22Rv1 (cell line): ENCODE results near the gene APOL5.
"Not testable (repeated sequence)": the region's sequence is repeated elsewhere in the genome, so short reads cannot be mapped to it uniquely, and the experiment has no call there.

Source experiments
- H3K27ac ChIP-seq: fragments of 450-650 bp; 2 replicates; pipeline ENCODE4 v1.5.1; 2017
- CTCF ChIP-seq: fragments of 450-650 bp; IDR thresholded peaks from 2 replicates; pipeline ENCODE4 v1.5.1; 2017; ENCODE audit warnings: mild to moderate bottlenecking
- ZFX ChIP-seq: fragments of 450-650 bp; IDR thresholded peaks from 2 replicates; pipeline ENCODE4 v1.6.1; 2017; ENCODE audit warnings: antibody characterized with exemption, borderline replicate concordance

APOL5 gene

GRCh38 chr22:35690001-35690400 is 27.7 kb upstream of the APOL5 start:
- no peak overlapping the region for H3K27ac ChIP-seq
- TF ChIP-seq ZFX = no peak
- TF ChIP-seq CTCF = no peak

DNA sequence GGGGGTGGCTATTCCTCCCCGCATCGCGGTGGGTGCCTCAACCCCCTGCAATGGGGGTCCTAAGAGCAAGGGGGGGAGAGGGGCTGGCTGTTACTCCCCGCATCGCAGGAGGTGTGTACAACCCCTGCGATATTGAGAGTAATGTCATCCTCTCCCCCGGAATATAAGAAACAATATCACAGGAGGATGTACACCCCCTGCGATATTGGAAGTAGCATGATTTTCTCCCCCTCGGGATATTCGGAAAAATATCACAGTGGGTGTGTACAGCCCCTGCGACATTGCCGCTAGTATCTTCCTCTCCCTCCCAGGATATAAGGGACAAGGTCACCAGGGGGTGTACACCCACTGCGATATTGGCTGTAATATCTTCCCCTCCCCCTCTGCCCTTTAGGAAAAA is 22.5 kb upstream of the APOL5 start:
- no peak for TF ChIP-seq ZFX
- TF ChIP-seq CTCF = no peak
- H3K27ac ChIP-seq = no peak overlapping the region

DNA sequence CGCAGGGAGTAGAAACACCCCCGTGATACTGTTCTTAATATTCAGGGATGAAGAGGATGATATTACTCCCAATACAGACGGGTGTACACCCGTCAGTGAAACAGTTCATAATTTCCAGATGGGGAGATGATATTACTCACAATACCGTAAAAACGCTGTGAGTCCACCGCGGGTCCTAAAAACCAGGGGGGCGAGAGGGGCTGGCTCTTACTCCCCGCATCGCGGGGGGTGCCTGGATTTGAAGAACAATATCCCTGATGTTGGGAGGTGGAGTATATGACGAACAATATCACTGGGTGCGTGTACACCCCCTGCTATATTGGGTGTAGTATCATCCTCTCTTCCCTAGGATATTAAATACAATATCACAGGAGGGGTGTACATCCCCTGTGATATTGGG is 20.5 kb upstream of the APOL5 start:
- no peak for TF ChIP-seq CTCF
- no peak for TF ChIP-seq ZFX

GRCh38 chr22:35699852-35700251 is 17.8 kb upstream of the APOL5 start:
- not testable (repeated sequence) for H3K27ac ChIP-seq

More for the DNA sequence above, 20.5 kb upstream of the APOL5 start:
- no peak overlapping the region for H3K27ac ChIP-seq

DNA sequence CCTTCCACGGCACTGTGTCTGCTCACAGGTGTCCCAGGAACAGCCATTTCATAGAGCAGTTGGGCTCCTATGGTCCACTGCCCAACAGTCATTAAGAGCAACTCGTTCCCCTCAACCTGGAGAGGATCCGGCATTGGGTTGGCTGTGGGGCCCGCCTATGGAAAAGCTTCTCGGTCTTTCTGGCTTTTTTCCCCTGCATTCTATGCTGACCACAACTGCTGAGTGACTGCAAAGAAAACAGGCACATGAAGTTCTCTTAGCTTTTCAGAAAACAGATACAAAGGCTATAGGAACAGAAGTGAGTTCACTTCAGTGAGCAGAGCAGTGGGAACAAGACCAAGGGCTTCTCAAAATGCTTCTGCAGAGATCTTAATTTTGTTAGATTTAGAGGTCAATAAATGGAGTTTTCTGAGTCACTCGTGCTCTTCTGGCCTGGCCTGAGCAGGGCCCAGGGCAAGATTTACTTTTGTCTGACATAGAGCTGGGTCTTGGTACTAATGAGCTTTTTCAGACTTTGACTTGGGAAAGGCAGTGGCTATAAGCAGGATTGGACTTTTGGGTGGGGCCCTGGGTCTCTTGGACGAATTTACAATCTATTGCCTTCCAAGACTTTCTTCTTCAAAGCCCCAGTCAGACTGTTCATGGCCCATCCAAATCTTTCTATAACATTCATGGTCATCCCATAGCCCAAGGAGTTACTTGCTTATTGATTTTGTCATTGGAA is 13.6 kb upstream of the APOL5 start:
- H3K27ac ChIP-seq = no peak overlapping the region
- TF ChIP-seq CTCF = no peak
- TF ChIP-seq ZFX = no peak

- H3K27ac ChIP-seq = no peak overlapping the region
- no peak for TF ChIP-seq ZFX
Observed at GRCh38 chr22:35705141-35705540, 12.5 kb upstream of the APOL5 start.

GRCh38 chr22:35708453-35708852 is 9.2 kb upstream of the APOL5 start:
- H3K27ac ChIP-seq = no peak overlapping the region
- TF ChIP-seq ZFX (no peak), CTCF (no peak)

GRCh38 chr22:35708917-35709316 is 8.8 kb upstream of the APOL5 start:
- TF ChIP-seq ZFX (no peak), CTCF (no peak)
- no peak overlapping the region for H3K27ac ChIP-seq
